PC-9 (cell line): ENCODE measurements around the gene ITGAE.

Experiments
- CTCF ChIP-seq: fragments of 200-600 bp; sonication (generic); conservative IDR thresholded peaks from 2 replicates; pipeline ENCODE4 v1.6.1; 2017; ENCODE audit warnings: mixed run types, antibody characterized with exemption, mild to moderate bottlenecking, moderate library complexity
- EZH2 ChIP-seq: fragments of 200-600 bp; sonication (generic); IDR thresholded peaks from 2 replicates; pipeline ENCODE4 v1.8.0; 2017; ENCODE audit warnings: antibody characterized with exemption, low read depth

GRCh38 chr17:3745071-3745470 is 55.9 kb downstream of the ITGAE start:
- TF ChIP-seq CTCF, result no peak
- TF ChIP-seq EZH2, result no peak
